ENCODE results near the gene RNGTT. TPM values are rescaled to one million over a fixed set of nuclear protein-coding genes. Genes with fewer than 3 reads are reported as not detected.

The RNGTT gene
- polyA plus RNA-seq, 1 donor (not counting 4 experiments of a cell fraction or from before 2014, with no cell fraction given): 9.7 TPM

- H3K4me2 ChIP-seq (ENCODE audit: control insufficient read depth, extremely low read depth, insufficient read depth, low read depth, low read length): no peak overlapping the region
- H3K27me3 ChIP-seq (ENCODE audit: control insufficient read depth, extremely low read depth, insufficient read depth, low read length): no peaks in the 10 kb centered on the region
- H3K9me3 ChIP-seq (ENCODE audit: control insufficient read depth, low read depth, low read length): no peaks in the 10 kb centered on the region
- no peak overlapping the region for H3K9ac ChIP-seq (ENCODE audit: control insufficient read depth, extremely low read depth, insufficient read depth, low read length)
- no peaks in the 10 kb centered on the region for H3K79me2 ChIP-seq (ENCODE audit: control insufficient read depth, insufficient read depth, low read length)
- H3K4me1 ChIP-seq (ENCODE audit: control insufficient read depth, extremely low read depth, insufficient read depth, low read length): no peaks in the 10 kb centered on the region
- H2AFZ ChIP-seq (ENCODE audit: control insufficient read depth, low read length): no peak overlapping the region
- FAIRE-seq (no peak), DNase-seq (ENCODE audit: low read depth, low spot score) (no peak)
- no peak overlapping the region for H3K27ac ChIP-seq (ENCODE audit: control insufficient read depth, insufficient read depth, low read length)
- H3K36me3 ChIP-seq (ENCODE audit: control insufficient read depth in 2 of 2, extremely low read depth in 1 of 2, insufficient read depth in 2 of 2, low read length in 2 of 2): no peaks in the 10 kb centered on the region
- H4K20me1 ChIP-seq (ENCODE audit: control insufficient read depth, extremely low read depth, insufficient read depth, low read length): no peaks in the 10 kb centered on the region
- dilution Hi-C loops (cut with MboI; ENCODE audit: extremely low pct_ligation_motif_present, low sequenced_read_pairs): no loop called here
- H3K4me3 ChIP-seq (ENCODE audit: control insufficient read depth in 2 of 3, extremely low read depth in 1 of 3, insufficient read depth in 2 of 3, low read depth in 1 of 3, low read length in 3 of 3): no peak overlapping the region
- no peaks in the 10 kb centered on the region for H3K9me1 ChIP-seq (ENCODE audit: control insufficient read depth, extremely low read depth, insufficient read depth, low read length)
- TF ChIP-seq CTCF (optimal IDR thresholded peaks at IDR 0.05 in 1 of 3, IDR thresholded peaks at IDR 0.05 in 1 of 3, conservative IDR thresholded peaks at IDR 0.05 in 1 of 3; ENCODE audit: extremely low read depth in 1 of 3, insufficient read depth in 2 of 3, low read length in 3 of 3): peak in 1 of 3 experiments; percentile 22
- TF ChIP-seq EZH2 (IDR thresholded peaks at IDR 0.05; ENCODE audit: low read length): no peak
Observed at GRCh38 chr6:88599571-88599970, 363.8 kb downstream of the RNGTT start.

GRCh38 chr6:88596801-88597200 is 366.6 kb downstream of the RNGTT start:
- no peak overlapping the region for H3K4me2 ChIP-seq (ENCODE audit: control insufficient read depth, extremely low read depth, insufficient read depth, low read depth, low read length)
- H3K9me1 ChIP-seq (ENCODE audit: control insufficient read depth, extremely low read depth, insufficient read depth, low read length): no peaks in the 10 kb centered on the region
- no peak overlapping the region for H2AFZ ChIP-seq (ENCODE audit: control insufficient read depth, low read length)
- no peaks in the 10 kb centered on the region for H3K27me3 ChIP-seq (ENCODE audit: control insufficient read depth, extremely low read depth, insufficient read depth, low read length)
- H4K20me1 ChIP-seq (ENCODE audit: control insufficient read depth, extremely low read depth, insufficient read depth, low read length): no peaks in the 10 kb centered on the region
- no peaks in the 10 kb centered on the region for H3K9me3 ChIP-seq (ENCODE audit: control insufficient read depth, low read depth, low read length)
- no peak overlapping the region for H3K27ac ChIP-seq (ENCODE audit: control insufficient read depth, insufficient read depth, low read length)
- no peaks in the 10 kb centered on the region for H3K4me1 ChIP-seq (ENCODE audit: control insufficient read depth, extremely low read depth, insufficient read depth, low read length)
- H3K79me2 ChIP-seq (ENCODE audit: control insufficient read depth, insufficient read depth, low read length): no peaks in the 10 kb centered on the region
- TF ChIP-seq CTCF (optimal IDR thresholded peaks at IDR 0.05 in 1 of 3, IDR thresholded peaks at IDR 0.05 in 1 of 3, conservative IDR thresholded peaks at IDR 0.05 in 1 of 3; ENCODE audit: extremely low read depth in 1 of 3, insufficient read depth in 2 of 3, low read length in 3 of 3): no peak
- TF ChIP-seq EZH2 (IDR thresholded peaks at IDR 0.05; ENCODE audit: low read length): no peak
- no peaks in the 10 kb centered on the region for H3K36me3 ChIP-seq (ENCODE audit: control insufficient read depth in 2 of 2, extremely low read depth in 1 of 2, insufficient read depth in 2 of 2, low read length in 2 of 2)
- DNase-seq (ENCODE audit: low read depth, low spot score) (no peak), FAIRE-seq (no peak)
- no peak overlapping the region for H3K4me3 ChIP-seq (ENCODE audit: control insufficient read depth in 2 of 3, extremely low read depth in 1 of 3, insufficient read depth in 2 of 3, low read depth in 1 of 3, low read length in 3 of 3)
- dilution Hi-C loops (cut with MboI; ENCODE audit: extremely low pct_ligation_motif_present, low sequenced_read_pairs): no loop called here
- H3K9ac ChIP-seq (ENCODE audit: control insufficient read depth, extremely low read depth, insufficient read depth, low read length): no peak overlapping the region
